SK-N-MC (cell line): ENCODE measurements around the gene SMARCC1.

Experiments used
- EZH2 ChIP-seq: fragments of 200-600 bp; sonication (generic); IDR thresholded peaks from one replicate; pipeline ENCODE4 v1.6.1; 2017; ENCODE audit warnings: antibody characterized with exemption
- FOXP2 ChIP-seq: optimal IDR thresholded peaks from 2 replicates; pipeline ENCODE3; 2011; ENCODE audit warnings: mild to moderate bottlenecking, moderate library complexity; ENCODE audit not compliant: insufficient read depth; ENCODE audit errors: extremely low read length, control extremely low read depth
- POLR2AphosphoS5 ChIP-seq: IDR thresholded peaks from 2 replicates; pipeline ENCODE4 v1.6.1; 2012; ENCODE audit warnings: mild to moderate bottlenecking, low read depth, low read length, borderline replicate concordance

- TF ChIP-seq POLR2AphosphoS5 (no peak), EZH2 (no peak), FOXP2 (no peak)
Measured at GRCh38 chr3:47628426-47628825, 153.3 kb downstream of the SMARCC1 start.
